ENCODE data around the gene CERK. TPM values are rescaled to one million over a fixed set of nuclear protein-coding genes. Genes with fewer than 3 reads are reported as not detected.
A peak's percentile ranks its signal among the peaks of the same experiment; 100 is the strongest.

The CERK gene
- total and polyA plus RNA-seq, 9 of the 15 experiments (the other 6 are each of a cell fraction or from before 2014, with no cell fraction given) = 1.1 to 14.9 (median 8.7) TPM

GRCh38 chr22:46682011-46682731 is 55.9 kb downstream of the CERK start:
- in situ Hi-C loops (cut with MboI) = no loop called here
- BruUV-seq (replicated peaks) = no TSS peak
- CTCF ChIA-PET (ENCODE audit: low intra/inter-chr PET ratio) = no interaction called here

GRCh38 chr22:46681010-46681409 is 57.0 kb downstream of the CERK start:
- Histone ChIP-seq H3K9ac (ENCODE audit: insufficient read depth in 1 of 2, low read depth in 2 of 2, low read length in 2 of 2) (no peak overlapping the region), H3K9me3 (replicated peaks; ENCODE audit: control insufficient read depth, insufficient read depth, low read depth, low read length) (no peaks in the 10 kb centered on the region), H3K4me3 (no peak overlapping the region), H3K27me3 (ENCODE audit: control insufficient read depth in 2 of 2, insufficient read depth in 2 of 2, low read length in 2 of 2) (no peaks in the 10 kb centered on the region), H3K79me2 (ENCODE audit: control insufficient read depth, insufficient read depth, low read length) (no peaks in the 10 kb centered on the region), H3K9me1 (ENCODE audit: control insufficient read depth, insufficient read depth, low read length) (no peaks in the 10 kb centered on the region), H3K4me1 (replicated peaks in 1 of 2; ENCODE audit: control insufficient read depth in 2 of 2, insufficient read depth in 2 of 2, low read length in 2 of 2) (peaks cover 0 to 8% of the 10 kb centered on the region in 2 experiments; a peak in 2 of 5 replicates), H2AFZ (ENCODE audit: low read depth, low read length) (no peak overlapping the region), H3K27ac (ENCODE audit: extremely low read depth, low read depth, low read length) (no peak overlapping the region), H3K4me2 (ENCODE audit: insufficient read depth, low read length) (no peak overlapping the region), H3K36me3 (ENCODE audit: control insufficient read depth, insufficient read depth, low read length) (peaks cover 12% of the 10 kb centered on the region; the same call in 1 of the 3 replicates), H4K20me1 (replicated peaks; ENCODE audit: control insufficient read depth, insufficient read depth, low read length) (no peaks in the 10 kb centered on the region)
- ChIA-PET POLR2A (no interaction called here), CTCF (ENCODE audit: low intra/inter-chr PET ratio) (no interaction called here)
- WGBS (ENCODE audit: insufficient coverage, low coverage, missing lambda C conversion rate) = 52% methylated on average over 6 of the region's 7 CpGs
- peak; percentile 37 to 49 (median 44) for DNase-seq (ENCODE audit: extremely low read depth in 1 of 4, low spot score in 3 of 4)
- intact Hi-C loops (cut with micrococcal nuclease) (loop anchor here (10.0 kb wide), 1 partner anchor 116 kb away; no protein-coding TSS in a partner anchor), in situ Hi-C loops (cut with MboI) (no loop called here)
- no TSS peak for BruUV-seq (replicated peaks)
- peak; percentile 91 for ATAC-seq
- no peak for FAIRE-seq
- no peak for TF ChIP-seq PHF8 (IDR thresholded peaks at IDR 0.05; ENCODE audit: borderline replicate concordance, low read length)
- no peak for TF ChIP-seq PURB (CRISPR knock-in tag; IDR thresholded peaks at IDR 0.05; ENCODE audit: low read depth)
- TF ChIP-seq CTCFL (IDR thresholded peaks at IDR 0.05; ENCODE audit: borderline replicate concordance, insufficient read depth, low read depth, low read length, poor library complexity, severe bottlenecking) = peak; percentile 49
- TF ChIP-seq CBX5 (IDR thresholded peaks at IDR 0.05; ENCODE audit: borderline replicate concordance, low read depth) = no peak

More at GRCh38 chr22:46682011-46682731, 55.9 kb downstream of the CERK start:
- Histone ChIP-seq H3K27ac (ENCODE audit: extremely low read depth, low read depth, low read length) (no peak overlapping the region), H3K4me1 (replicated peaks in 1 of 2; ENCODE audit: control insufficient read depth in 2 of 2, insufficient read depth in 2 of 2, low read length in 2 of 2) (peaks cover 0 to 8% of the 10 kb centered on the region in 2 experiments; a peak in 2 of 5 replicates), H3K4me2 (ENCODE audit: insufficient read depth, low read length) (no peak overlapping the region), H3K36me3 (ENCODE audit: control insufficient read depth, insufficient read depth, low read length) (peaks cover 10% of the 10 kb centered on the region; the same call in 1 of the 3 replicates), H3K79me2 (ENCODE audit: control insufficient read depth, insufficient read depth, low read length) (no peaks in the 10 kb centered on the region), H4K20me1 (replicated peaks; ENCODE audit: control insufficient read depth, insufficient read depth, low read length) (no peaks in the 10 kb centered on the region), H3K27me3 (ENCODE audit: control insufficient read depth in 2 of 2, insufficient read depth in 2 of 2, low read length in 2 of 2) (no peaks in the 10 kb centered on the region), H3K9me1 (ENCODE audit: control insufficient read depth, insufficient read depth, low read length) (no peaks in the 10 kb centered on the region), H3K9me3 (replicated peaks; ENCODE audit: control insufficient read depth, insufficient read depth, low read depth, low read length) (no peaks in the 10 kb centered on the region), H3K4me3 (no peak overlapping the region), H3K9ac (ENCODE audit: insufficient read depth in 1 of 2, low read depth in 2 of 2, low read length in 2 of 2) (no peak overlapping the region), H2AFZ (ENCODE audit: low read depth, low read length) (no peak overlapping the region)
- peak; percentile 39; the same call in 1 of the 2 replicates for TF ChIP-seq POLR2G (IDR thresholded peaks at IDR 0.05; ENCODE audit: low read depth, low read length)
- TF ChIP-seq CHD1 (IDR thresholded peaks at IDR 0.05; ENCODE audit: low read length) = no peak
- TF ChIP-seq, protein P1, sequence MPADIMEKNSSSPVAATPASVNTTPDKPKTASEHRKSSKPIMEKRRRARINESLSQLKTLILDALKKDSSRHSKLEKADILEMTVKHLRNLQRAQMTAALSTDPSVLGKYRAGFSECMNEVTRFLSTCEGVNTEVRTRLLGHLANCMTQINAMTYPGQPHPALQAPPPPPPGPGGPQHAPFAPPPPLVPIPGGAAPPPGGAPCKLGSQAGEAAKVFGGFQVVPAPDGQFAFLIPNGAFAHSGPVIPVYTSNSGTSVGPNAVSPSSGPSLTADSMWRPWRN (IDR thresholded peaks at IDR 0.05; ENCODE audit: low read depth) = no peak
- POLR2A ChIA-PET = interaction anchor here (0.5 to 0.6 kb wide), 3 partner anchors 16 to 121 kb away, joined by 3 read pairs; partner anchors contain the start of gene TBC1D22A
- intact Hi-C loops (cut with micrococcal nuclease) = loop anchor here (10.0 kb wide), 1 partner anchor 117 kb away; no protein-coding TSS in a partner anchor
- 83% methylated on average over 10 of the region's 19 CpGs for WGBS (ENCODE audit: insufficient coverage, low coverage, missing lambda C conversion rate)
- ATAC-seq = no peak
- no peak for DNase-seq (ENCODE audit: extremely low read depth in 1 of 4, low spot score in 3 of 4)
- FAIRE-seq = no peak
